BE2C (cell line): Measurements from ENCODE around the gene PRDM12.

Source experiments
- DNase-seq: peaks from one replicate; pipeline ENCODE4 v3.0.0-alpha.2; 2020
- H3K27me3 ChIP-seq: fragments of 250-450 bp; sonication (Bioruptor Pico); 2 replicates; pipeline ENCODE4 v1.5.1; 2020; ENCODE audit warnings: mild to moderate bottlenecking
- H3K36me3 ChIP-seq: fragments of 250-450 bp; sonication (Bioruptor Pico); 2 replicates; pipeline ENCODE4 v1.5.1; 2020; ENCODE audit warnings: mild to moderate bottlenecking
- H3K4me1 ChIP-seq: fragments of 250-450 bp; sonication (Bioruptor Pico); 2 replicates; pipeline ENCODE4 v1.5.1; 2020
- H3K4me3 ChIP-seq: 2 replicates; pipeline ENCODE4 v1.5.1; 2011; ENCODE audit warnings: low read depth, low read length
- H3K9me3 ChIP-seq: fragments of 250-450 bp; sonication (Bioruptor Pico); 2 replicates; pipeline ENCODE4 v1.5.1; 2020
- CTCF ChIP-seq: IDR thresholded peaks from 2 replicates; pipeline ENCODE4 v1.5.1; 2012; ENCODE audit warnings: mild to moderate bottlenecking, low read depth, low read length

The PRDM12 gene

GRCh38 chr9:130635721-130636647 lies 28.4 kb upstream of the PRDM12 start:
- Histone ChIP-seq H3K27me3 (no peaks in the 10 kb centered on the region), H3K4me1 (no peaks in the 10 kb centered on the region), H3K4me3 (no peak overlapping the region), H3K9me3 (no peaks in the 10 kb centered on the region), H3K36me3 (peaks cover 48% of the 10 kb centered on the region)
- TF ChIP-seq CTCF = no peak
- DNase-seq = no peak

- Histone ChIP-seq H3K27me3 (no peaks in the 10 kb centered on the region), H3K9me3 (no peaks in the 10 kb centered on the region), H3K4me1 (no peaks in the 10 kb centered on the region), H3K4me3 (no peak overlapping the region), H3K36me3 (peaks cover 41% of the 10 kb centered on the region)
- no peak for TF ChIP-seq CTCF
- DNase-seq = no peak
Observed at GRCh38 chr9:130636648-130637020, 27.8 kb upstream of the PRDM12 start.

GRCh38 chr9:130638284-130639123 lies 25.9 kb upstream of the PRDM12 start:
- no peak for TF ChIP-seq CTCF
- DNase-seq = no peak
- H3K4me1 ChIP-seq = no peaks in the 10 kb centered on the region
- H3K4me3 ChIP-seq = no peak overlapping the region
- no peaks in the 10 kb centered on the region for H3K27me3 ChIP-seq
- H3K36me3 ChIP-seq = peaks cover 26% of the 10 kb centered on the region
- no peaks in the 10 kb centered on the region for H3K9me3 ChIP-seq

GRCh38 chr9:130639124-130639765 lies 25.1 kb upstream of the PRDM12 start:
- no peaks in the 10 kb centered on the region for H3K4me1 ChIP-seq
- H3K36me3 ChIP-seq = peaks cover 23% of the 10 kb centered on the region
- DNase-seq = no peak
- H3K9me3 ChIP-seq = no peaks in the 10 kb centered on the region
- H3K4me3 ChIP-seq = peak overlapping the region; percentile 28
- TF ChIP-seq CTCF = no peak
- H3K27me3 ChIP-seq = no peaks in the 10 kb centered on the region

- no peak for DNase-seq
- TF ChIP-seq CTCF = no peak
- peaks cover 17% of the 10 kb centered on the region for H3K36me3 ChIP-seq
- no peak overlapping the region; the same call in none of the 2 replicates for H3K4me3 ChIP-seq
- H3K4me1 ChIP-seq = no peaks in the 10 kb centered on the region
- H3K9me3 ChIP-seq = no peaks in the 10 kb centered on the region
- H3K27me3 ChIP-seq = no peaks in the 10 kb centered on the region
Observed at GRCh38 chr9:130639866-130640555, 24.4 kb upstream of the PRDM12 start.
